Sigmoid colon (tissue), 7 donors: ENCODE data around the gene MAP4. TPM values are rescaled to one million over a fixed set of nuclear protein-coding genes. Genes with fewer than 3 reads are reported as not detected.

Experiments used
- DNase-seq: peaks from one replicate; pipeline ENCODE4 v3.0.0-alpha.2; 2019
- H3K27ac ChIP-seq, 4 donors: fragments of 200-600 bp; sonication (generic); one replicate each; pipeline ENCODE4 v1.5.1; 2016 to 2019; ENCODE audit warnings: mild to moderate bottlenecking in 1 of 4
- H3K27me3 ChIP-seq, 3 donors: fragments of 200-600 bp; sonication (generic); one replicate each; pipeline ENCODE4 v1.5.1; 2019; ENCODE audit warnings: mild to moderate bottlenecking in 1 of 3
- H3K36me3 ChIP-seq, 4 donors: fragments of 200-600 bp; sonication (generic); one replicate each; pipeline ENCODE4 v1.5.1; 2016 to 2019
- H3K4me1 ChIP-seq, 4 donors: fragments of 200-600 bp; sonication (generic); one replicate each; pipeline ENCODE4 v1.5.1; 2017 to 2019
- H3K4me3 ChIP-seq, 4 donors: fragments of 200-600 bp; sonication (generic); one replicate each; pipeline ENCODE4 v1.5.1; 2017 to 2019; ENCODE audit warnings: mild to moderate bottlenecking in 2 of 4, moderate library complexity in 1 of 4
- H3K9me3 ChIP-seq, 4 donors: fragments of 200-600 bp in 3 of 4; sonication (generic) in 3 of 4; one replicate each; pipeline versions ENCODE4 v1.5.1 to v1.6.1; 2013 to 2019
- CTCF ChIP-seq, 4 experiments: fragments of 450-650 bp in 3 of 4; fragments of 200-600 bp in 1 of 4; IDR thresholded peaks; one replicate each; pipeline ENCODE4 v1.5.1; 2016 to 2019; ENCODE audit warnings: antibody characterized with exemption in 4 of 4, mild to moderate bottlenecking in 3 of 4, moderate library complexity in 2 of 4
- EP300 ChIP-seq, 4 donors: sonication (generic); formaldehyde crosslinking; IDR thresholded peaks; one replicate each; pipeline ENCODE4 v1.6.1; 2017; ENCODE audit warnings: antibody characterized with exemption in 4 of 4
- POLR2A ChIP-seq, 2 donors: fragments of 450-650 bp; IDR thresholded peaks; one replicate each; pipeline ENCODE4 v1.6.1; 2016; ENCODE audit warnings: antibody characterized with exemption in 2 of 2, mild to moderate bottlenecking in 2 of 2, moderate library complexity in 2 of 2
- POLR2AphosphoS5 ChIP-seq, 4 donors: sonication (generic); formaldehyde crosslinking; IDR thresholded peaks; one replicate each; pipeline ENCODE4 v1.6.1; 2017; ENCODE audit warnings: antibody characterized with exemption in 4 of 4
- WGBS, 2 donors: extraction: QIAGEN DNeasy Blood & Tissue Kit; methylation state at CpG; one replicate each; pipeline ENCODE4 v1.1.7; 2013; 5-methylcytosine and 5-hydroxymethylcytosine counted together
- intact Hi-C: fragments of 100-400 bp; cut with DNase I; formaldehyde crosslinking; loops from one replicate; pipeline ENCODE4 v1.15.1; 2023
- polyA plus RNA-seq, 3 donors: library from polyadenylated mRNA; stranded (reverse); fragments of 200-250 nt; gene quantifications; one replicate each; pipeline ENCODE4 v1.2.3, GENCODE V29; 2013
- total RNA-seq, 4 donors: library from RNA; depleted of rRNA; stranded (reverse); fragments of >200 nt; gene quantifications; one replicate each; pipeline ENCODE4 v1.1.0, GENCODE V29; 2016
- donor health status: healthy with polysubstance abuse.
- donor health status: Bipolar disorder and iron deficiency.
- donor health status: healthy.

Gene MAP4
- total and polyA plus RNA-seq, 7 donors: 41.2 to 266 (median 138) TPM

- Histone ChIP-seq H3K4me3 (no peak overlapping the region), H3K9me3 (no peaks in the 10 kb centered on the region), H3K4me1 (peaks cover 0 to 8% (median 2%) of the 10 kb centered on the region in 4 donors), H3K36me3 (no peaks in the 10 kb centered on the region), H3K27me3 (no peaks in the 10 kb centered on the region), H3K27ac (no peak overlapping the region)
- intact Hi-C loops: loop anchor here (5.0 kb wide), 1 partner anchor 74 kb away; no protein-coding TSS in a partner anchor
- TF ChIP-seq POLR2AphosphoS5 (IDR thresholded peaks at IDR 0.05) (no peak), CTCF (IDR thresholded peaks at IDR 0.05) (no peak), EP300 (IDR thresholded peaks at IDR 0.05) (no peak), POLR2A (IDR thresholded peaks at IDR 0.05) (no peak)
- WGBS, 2 donors: 72 to 87% methylated on average over 3 of the region's 3 CpGs
- no peak for DNase-seq
These were observed 40.0 kb downstream of the MAP4 start for GRCh38 chr3:47976135-47976732.

GRCh38 chr3:47974974-47975470, 41.2 kb downstream of the MAP4 start:
- Histone ChIP-seq H3K36me3 (no peaks in the 10 kb centered on the region), H3K9me3 (no peaks in the 10 kb centered on the region), H3K27me3 (no peaks in the 10 kb centered on the region), H3K4me1 (no peaks in the 10 kb centered on the region), H3K4me3 (no peak overlapping the region), H3K27ac (no peak overlapping the region)
- no peak for TF ChIP-seq POLR2A (IDR thresholded peaks at IDR 0.05)
- no peak for TF ChIP-seq CTCF (IDR thresholded peaks at IDR 0.05)
- no peak for TF ChIP-seq EP300 (IDR thresholded peaks at IDR 0.05)
- no peak for TF ChIP-seq POLR2AphosphoS5 (IDR thresholded peaks at IDR 0.05)
- intact Hi-C loops: loop anchor here (5.0 kb wide), 1 partner anchor 73 kb away; no protein-coding TSS in a partner anchor
- DNase-seq: no peak
- WGBS, 2 donors: 78 to 90% methylated on average over 4 of the region's 4 CpGs

GRCh38 chr3:47971081-47971480, 45.1 kb downstream of the MAP4 start:
- Histone ChIP-seq H3K4me3 (no peak overlapping the region), H3K27ac (no peak overlapping the region), H3K27me3 (no peaks in the 10 kb centered on the region), H3K9me3 (no peaks in the 10 kb centered on the region), H3K4me1 (no peaks in the 10 kb centered on the region), H3K36me3 (no peaks in the 10 kb centered on the region)
- intact Hi-C loops: no loop called here
- WGBS, 2 donors: 89 to 92% methylated on average over 3 of the region's 3 CpGs
- TF ChIP-seq POLR2AphosphoS5 (IDR thresholded peaks at IDR 0.05) (no peak), EP300 (IDR thresholded peaks at IDR 0.05) (no peak), CTCF (IDR thresholded peaks at IDR 0.05) (no peak), POLR2A (IDR thresholded peaks at IDR 0.05) (no peak)
- DNase-seq: no peak

GRCh38 chr3:47964740-47965139, 51.5 kb downstream of the MAP4 start:
- Histone ChIP-seq H3K36me3 (no peaks in the 10 kb centered on the region), H3K27me3 (no peaks in the 10 kb centered on the region)
- intact Hi-C loops: no loop called here

More at GRCh38 chr3:47964740-47965139, 51.5 kb downstream of the MAP4 start:
- H3K9me3 ChIP-seq: no peaks in the 10 kb centered on the region
- no peak overlapping the region for H3K4me3 ChIP-seq
- DNase-seq: no peak
- H3K27ac ChIP-seq: no peak overlapping the region
- peaks cover 0 to 38% (median 29%) of the 10 kb centered on the region in 4 donors for H3K4me1 ChIP-seq
- TF ChIP-seq POLR2A (IDR thresholded peaks at IDR 0.05) (no peak), EP300 (IDR thresholded peaks at IDR 0.05) (no peak), CTCF (IDR thresholded peaks at IDR 0.05) (no peak), POLR2AphosphoS5 (IDR thresholded peaks at IDR 0.05) (no peak)
- WGBS, 2 donors: 93% methylated on average over 4 of the region's 4 CpGs
